PC-3 (cell line): ENCODE data around the gene ESRRB.

Experiments used
- CTCF ChIP-seq: fragments of 300-600 bp; sonication (generic); conservative IDR thresholded peaks from 2 replicates; pipeline ENCODE4 v1.5.1; 2017; ENCODE audit warnings: antibody characterized with exemption, low read depth, mild to moderate bottlenecking, low read length
- EZH2 ChIP-seq: fragments of 300-600 bp; sonication (generic); IDR thresholded peaks from one replicate; pipeline ENCODE4 v1.6.1; 2017; ENCODE audit warnings: antibody characterized with exemption, mild to moderate bottlenecking, low read length; ENCODE audit not compliant: unreplicated experiment
- EZH2phosphoT487 ChIP-seq: fragments of 300-600 bp; sonication (generic); IDR thresholded peaks from 2 replicates; pipeline ENCODE4 v1.6.1; 2018; ENCODE audit warnings: mild to moderate bottlenecking, antibody characterized with exemption, low read length, borderline replicate concordance

DNA sequence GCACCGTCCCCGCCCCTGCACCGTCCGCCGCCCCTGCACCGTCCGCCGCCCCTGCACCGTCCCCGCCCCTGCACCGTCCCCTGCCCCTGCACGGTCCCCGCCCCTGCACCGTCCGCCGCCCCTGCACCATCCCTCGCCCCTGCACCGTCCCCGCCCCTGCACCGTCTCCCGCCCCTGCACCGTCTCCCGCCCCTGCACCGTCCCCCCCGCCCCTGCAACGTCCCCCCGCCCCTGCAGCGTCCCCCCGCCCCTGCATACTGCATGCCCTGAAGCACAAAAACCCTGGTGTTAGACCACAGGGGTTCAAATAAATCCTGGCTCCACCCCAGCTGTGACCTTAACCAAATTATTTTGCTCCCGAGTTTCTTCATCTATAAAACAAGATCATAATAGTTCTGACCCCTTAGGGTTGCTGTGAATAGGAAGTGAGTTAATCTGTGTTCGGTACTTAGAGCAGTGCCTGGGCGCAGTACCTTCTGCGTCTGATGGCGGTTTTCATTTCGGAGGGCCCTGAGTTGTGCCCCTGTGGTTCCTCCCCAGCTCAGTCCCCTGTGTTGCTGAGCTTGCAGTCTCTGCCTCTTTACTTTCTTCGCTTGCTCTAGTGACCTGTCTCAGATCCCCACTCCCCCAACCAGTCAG is 38.1 kb downstream of the ESRRB start:
- TF ChIP-seq EZH2 (no peak), EZH2phosphoT487 (no peak), CTCF (no peak)
